ENCODE measurements around the gene CSK. TPM values are rescaled to one million over a fixed set of nuclear protein-coding genes. Genes with fewer than 3 reads are reported as not detected.

CSK gene
- total RNA-seq, 4 donors from 2014 or later = 8.4 to 23.1 (median 18.2) TPM

GRCh38 chr15:74830868-74831267 lies 49.0 kb downstream of the CSK start:
- H3K36me3 ChIP-seq = peaks cover 0 to 5% of the 10 kb centered on the region in 2 donors
- H3K4me1 ChIP-seq = peaks cover 0 to 7% (median 0%) of the 10 kb centered on the region in 3 donors
- peak overlapping the region in 1 of 4 donors; percentile 10 for H3K27ac ChIP-seq
- H3K27me3 ChIP-seq = peaks cover 42% of the 10 kb centered on the region
- no peak overlapping the region for H3K4me3 ChIP-seq
- WGBS, 2 donors (ENCODE audit: low coverage in 1 of 2) = 60% methylated on average over 1 of the region's 5 CpGs; no CpG with 5 or more reads in 1 of the 2 donors
- ATAC-seq = no peak
- TF ChIP-seq, protein P1, sequence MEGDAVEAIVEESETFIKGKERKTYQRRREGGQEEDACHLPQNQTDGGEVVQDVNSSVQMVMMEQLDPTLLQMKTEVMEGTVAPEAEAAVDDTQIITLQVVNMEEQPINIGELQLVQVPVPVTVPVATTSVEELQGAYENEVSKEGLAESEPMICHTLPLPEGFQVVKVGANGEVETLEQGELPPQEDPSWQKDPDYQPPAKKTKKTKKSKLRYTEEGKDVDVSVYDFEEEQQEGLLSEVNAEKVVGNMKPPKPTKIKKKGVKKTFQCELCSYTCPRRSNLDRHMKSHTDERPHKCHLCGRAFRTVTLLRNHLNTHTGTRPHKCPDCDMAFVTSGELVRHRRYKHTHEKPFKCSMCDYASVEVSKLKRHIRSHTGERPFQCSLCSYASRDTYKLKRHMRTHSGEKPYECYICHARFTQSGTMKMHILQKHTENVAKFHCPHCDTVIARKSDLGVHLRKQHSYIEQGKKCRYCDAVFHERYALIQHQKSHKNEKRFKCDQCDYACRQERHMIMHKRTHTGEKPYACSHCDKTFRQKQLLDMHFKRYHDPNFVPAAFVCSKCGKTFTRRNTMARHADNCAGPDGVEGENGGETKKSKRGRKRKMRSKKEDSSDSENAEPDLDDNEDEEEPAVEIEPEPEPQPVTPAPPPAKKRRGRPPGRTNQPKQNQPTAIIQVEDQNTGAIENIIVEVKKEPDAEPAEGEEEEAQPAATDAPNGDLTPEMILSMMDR (IDR thresholded peaks at IDR 0.05) = no peak
- no peak for TF ChIP-seq POLR2AphosphoS5 (IDR thresholded peaks at IDR 0.05)
- no peak for TF ChIP-seq EP300 (IDR thresholded peaks at IDR 0.05)
- TF ChIP-seq POLR2A (IDR thresholded peaks at IDR 0.05) = no peak
- no peaks in the 10 kb centered on the region for H3K9me3 ChIP-seq

DNA sequence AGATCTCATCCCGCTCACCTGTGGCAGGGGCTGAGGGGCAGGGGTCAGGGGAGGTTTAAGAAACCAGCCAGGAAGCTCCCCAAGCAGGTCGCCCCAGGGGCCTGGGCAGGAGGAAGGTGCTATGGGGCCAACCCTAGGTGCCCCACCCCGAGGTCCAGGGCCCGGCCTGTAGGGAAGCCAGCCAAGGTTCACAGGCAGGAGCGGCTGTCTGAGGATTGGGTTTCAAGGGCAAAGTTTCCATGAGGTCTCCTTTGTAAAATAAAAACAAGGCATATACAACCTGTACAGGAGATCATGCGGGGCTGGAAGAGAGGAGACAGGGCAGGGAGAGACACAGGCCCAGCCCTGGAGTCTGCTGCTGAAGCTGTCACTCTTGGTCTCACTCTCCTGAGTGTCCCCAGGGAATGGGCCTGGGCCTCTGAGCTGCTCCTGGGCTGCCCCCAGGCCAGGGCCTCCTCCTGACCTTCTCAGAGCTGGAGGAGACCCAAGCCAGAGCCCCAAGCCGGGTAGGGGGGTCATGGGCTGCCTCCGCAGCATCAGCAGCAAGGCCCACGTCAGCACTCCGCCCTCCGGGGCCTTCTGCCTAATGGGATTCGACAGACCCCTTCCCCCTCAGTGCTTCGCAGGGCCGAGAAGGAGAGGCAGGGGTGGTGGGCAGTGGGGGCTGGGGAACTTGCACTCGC lies 50.1 kb downstream of the CSK start:
- Histone ChIP-seq H3K9me3 (no peaks in the 10 kb centered on the region), H3K36me3 (peaks cover 0 to 14% of the 10 kb centered on the region in 2 donors), H3K27ac (no peak overlapping the region), H3K4me1 (no peaks in the 10 kb centered on the region), H3K27me3 (peaks cover 31% of the 10 kb centered on the region), H3K4me3 (no peak overlapping the region)
- ATAC-seq = no peak
- WGBS, 2 donors (ENCODE audit: low coverage in 1 of 2) = 80 to 84% methylated on average over 4 to 6 of the region's 15 CpGs
- no peak for TF ChIP-seq POLR2A (IDR thresholded peaks at IDR 0.05)
- TF ChIP-seq EP300 (IDR thresholded peaks at IDR 0.05) = no peak
- TF ChIP-seq POLR2AphosphoS5 (IDR thresholded peaks at IDR 0.05) = no peak
- TF ChIP-seq, protein P1 (IDR thresholded peaks at IDR 0.05) = no peak

GRCh38 chr15:74832826-74833225 lies 50.9 kb downstream of the CSK start:
- TF ChIP-seq, protein P1 (IDR thresholded peaks at IDR 0.05) = no peak
- TF ChIP-seq POLR2AphosphoS5 (IDR thresholded peaks at IDR 0.05) (no peak), POLR2A (IDR thresholded peaks at IDR 0.05) (no peak), EP300 (IDR thresholded peaks at IDR 0.05) (no peak)
- WGBS, 2 donors (ENCODE audit: low coverage in 1 of 2) = 55 to 77% methylated on average over 2 to 3 of the region's 4 CpGs
- no peak for ATAC-seq
- H3K27me3 ChIP-seq = peaks cover 23% of the 10 kb centered on the region
- no peaks in the 10 kb centered on the region for H3K4me1 ChIP-seq
- H3K4me3 ChIP-seq = no peak overlapping the region
- no peak overlapping the region for H3K27ac ChIP-seq
- H3K36me3 ChIP-seq = peaks cover 0 to 23% of the 10 kb centered on the region in 2 donors
- H3K9me3 ChIP-seq = no peaks in the 10 kb centered on the region

GRCh38 chr15:74833376-74834107 lies 51.7 kb downstream of the CSK start:
- WGBS, 2 donors (ENCODE audit: low coverage in 1 of 2) = 100% methylated on average over 1 of the region's 12 CpGs; no CpG with 5 or more reads in 1 of the 2 donors
- TF ChIP-seq EP300 (IDR thresholded peaks at IDR 0.05) (no peak), POLR2AphosphoS5 (IDR thresholded peaks at IDR 0.05) (no peak)
- Histone ChIP-seq H3K4me1 (no peaks in the 10 kb centered on the region), H3K36me3 (peaks cover 0 to 30% of the 10 kb centered on the region in 2 donors), H3K27me3 (peaks cover 16% of the 10 kb centered on the region), H3K4me3 (no peak overlapping the region), H3K9me3 (no peaks in the 10 kb centered on the region), H3K27ac (no peak overlapping the region)
- no peak for ATAC-seq

GRCh38 chr15:74835312-74835823 lies 53.5 kb downstream of the CSK start:
- Histone ChIP-seq H3K4me3 (no peak overlapping the region), H3K9me3 (no peaks in the 10 kb centered on the region), H3K4me1 (no peaks in the 10 kb centered on the region), H3K27me3 (peaks cover 2% of the 10 kb centered on the region), H3K36me3 (peaks cover 0 to 48% of the 10 kb centered on the region in 2 donors), H3K27ac (no peak overlapping the region)
- WGBS, 2 donors (ENCODE audit: low coverage in 1 of 2) = 64 to 67% methylated on average over 1 to 2 of the region's 5 CpGs
- peak; percentile 64 for ATAC-seq
- no peak for TF ChIP-seq EP300 (IDR thresholded peaks at IDR 0.05)
- TF ChIP-seq, protein P1 (IDR thresholded peaks at IDR 0.05) = peak in 3 of 4 experiments; percentile 44 to 73 (median 51)
- TF ChIP-seq POLR2AphosphoS5 (IDR thresholded peaks at IDR 0.05) = no peak
- TF ChIP-seq POLR2A (IDR thresholded peaks at IDR 0.05) = no peak
